GM12865 (cell line): ENCODE measurements around the gene UTP14A.

Source experiments
- DNase-seq: peaks from one replicate; pipeline ENCODE4 v3.0.0; 2010; ENCODE audit warnings: low read depth
- H3K4me3 ChIP-seq: 2 replicates; pipeline ENCODE4 v1.5.1; 2011; ENCODE audit warnings: mild to moderate bottlenecking, low read depth, low read length, control low read depth
- CTCF ChIP-seq: IDR thresholded peaks from 2 replicates; pipeline ENCODE4 v1.5.1; 2011; ENCODE audit warnings: low read length, control low read depth, low read depth, inconsistent platforms; ENCODE audit not compliant: insufficient read depth; ENCODE audit errors: missing control alignments

The UTP14A gene

GRCh38 chrX:129908636-129909035 is 2.7 kb downstream of the UTP14A start:
- no peak overlapping the region for H3K4me3 ChIP-seq
- DNase-seq, result no peak
- TF ChIP-seq CTCF, result no peak

- H3K4me3 ChIP-seq, result no peak overlapping the region
- TF ChIP-seq CTCF, result peak; percentile 58
- peak; percentile 78 for DNase-seq
These were observed 19.5 kb downstream of the UTP14A start for GRCh38 chrX:129925305-129926092.

GRCh38 chrX:129930941-129931410 is 25.0 kb downstream of the UTP14A start:
- peak; percentile 6 for DNase-seq
- H3K4me3 ChIP-seq, result peak overlapping the region; percentile 83
- no peak for TF ChIP-seq CTCF

GRCh38 chrX:129931411-129932015 is 25.5 kb downstream of the UTP14A start:
- TF ChIP-seq CTCF, result no peak

GRCh38 chrX:129932016-129932820 is 26.3 kb downstream of the UTP14A start:
- peak overlapping the region; percentile 83 for H3K4me3 ChIP-seq
- DNase-seq, result peak; percentile 92
- no peak for TF ChIP-seq CTCF

More at GRCh38 chrX:129931411-129932015, 25.5 kb downstream of the UTP14A start:
- DNase-seq, result peak; percentile 94
- H3K4me3 ChIP-seq, result peak overlapping the region; percentile 83

- H3K4me3 ChIP-seq, result peak overlapping the region; percentile 16; the same call in 1 of the 2 replicates
- DNase-seq, result peak; percentile 14
- TF ChIP-seq CTCF, result no peak
These were observed 26.9 kb downstream of the UTP14A start for GRCh38 chrX:129932821-129933321.
